HG03139 (cell line): ENCODE measurements around the gene PANX2.

Source experiments
- ATAC-seq: cut with Tn5 transposase; IDR thresholded peaks from one replicate; pipeline ENCODE4 v1.9.1; 2021; ENCODE audit not compliant: unreplicated experiment

The PANX2 gene

DNA sequence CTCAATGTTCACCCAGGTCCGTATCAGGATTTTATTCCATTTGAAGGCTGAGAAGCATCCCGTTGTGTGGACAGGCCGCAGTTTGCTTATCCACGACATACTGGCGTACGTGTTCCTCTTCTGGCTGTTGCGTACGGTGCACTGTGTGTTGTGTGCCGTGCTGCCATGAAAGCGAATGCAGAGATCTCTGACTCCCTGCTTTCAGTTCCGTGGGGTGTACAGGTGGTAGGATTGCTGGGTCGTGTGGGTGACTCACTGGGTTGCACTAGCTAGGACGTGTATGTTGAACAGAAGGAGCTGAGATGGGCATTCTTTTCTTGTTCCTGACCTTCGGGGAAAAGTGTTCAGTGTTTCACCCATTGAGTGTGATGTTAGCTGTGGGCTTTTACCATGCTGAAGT is 40.6 kb downstream of the PANX2 start:
- ATAC-seq, result no peak

DNA sequence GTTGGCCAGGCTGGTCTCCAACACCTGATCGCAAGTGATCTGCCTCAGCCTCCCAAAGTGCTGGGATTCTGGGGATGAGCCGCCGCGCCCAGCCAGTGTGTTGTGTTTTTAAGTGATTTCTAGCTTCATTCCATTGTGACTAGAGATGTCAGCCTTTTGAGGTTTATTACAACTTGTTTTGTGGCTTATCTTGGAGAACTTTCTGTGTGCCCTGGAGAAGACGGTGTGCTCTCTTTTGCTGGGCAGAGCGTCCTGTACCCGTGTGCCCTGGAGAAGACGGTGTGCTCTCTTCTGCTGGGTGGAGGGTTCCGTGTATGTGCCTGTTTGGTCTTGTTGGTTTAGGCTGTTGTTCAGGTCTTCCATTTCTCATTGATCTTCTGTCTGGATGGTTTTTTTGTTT is 42.7 kb downstream of the PANX2 start:
- ATAC-seq, result no peak

DNA sequence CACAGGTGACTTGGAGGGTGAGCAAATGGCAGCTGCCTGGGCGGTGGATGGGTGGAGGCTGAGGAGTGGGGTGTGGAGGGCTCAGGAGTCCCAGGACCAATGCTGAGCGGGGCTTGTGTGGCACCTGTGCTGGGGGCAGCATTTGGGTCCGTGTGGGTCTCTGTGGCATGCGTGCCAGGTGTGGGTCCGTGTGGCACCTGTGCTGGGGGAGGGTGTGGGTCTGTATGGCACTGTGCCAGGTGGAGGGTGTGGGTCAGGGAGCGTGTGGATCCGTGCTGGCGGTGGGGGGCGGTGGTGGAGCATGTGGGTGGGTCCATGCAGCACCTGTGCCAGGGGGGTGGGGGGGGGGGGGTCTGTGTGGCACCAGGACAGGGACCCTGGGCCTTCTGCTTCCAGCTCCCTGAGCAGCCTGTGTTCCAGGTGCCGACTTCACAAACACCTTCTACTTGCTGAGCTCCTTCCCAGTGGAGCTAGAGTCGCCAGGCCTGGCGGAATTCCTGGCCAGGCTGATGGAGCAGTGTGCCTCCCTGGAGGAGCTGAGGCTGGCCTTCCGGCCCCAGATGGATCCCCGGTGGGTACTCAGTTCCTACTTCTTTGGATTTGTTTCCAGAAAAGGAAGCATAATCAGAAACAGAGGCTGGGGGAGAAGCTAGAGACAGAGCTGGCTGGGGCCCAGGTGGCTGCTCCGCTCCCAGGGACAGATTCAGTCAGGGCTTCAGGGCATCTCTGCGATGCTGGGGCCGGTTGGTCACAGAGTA is 44.9 kb downstream of the PANX2 start:
- ATAC-seq, result no peak

DNA sequence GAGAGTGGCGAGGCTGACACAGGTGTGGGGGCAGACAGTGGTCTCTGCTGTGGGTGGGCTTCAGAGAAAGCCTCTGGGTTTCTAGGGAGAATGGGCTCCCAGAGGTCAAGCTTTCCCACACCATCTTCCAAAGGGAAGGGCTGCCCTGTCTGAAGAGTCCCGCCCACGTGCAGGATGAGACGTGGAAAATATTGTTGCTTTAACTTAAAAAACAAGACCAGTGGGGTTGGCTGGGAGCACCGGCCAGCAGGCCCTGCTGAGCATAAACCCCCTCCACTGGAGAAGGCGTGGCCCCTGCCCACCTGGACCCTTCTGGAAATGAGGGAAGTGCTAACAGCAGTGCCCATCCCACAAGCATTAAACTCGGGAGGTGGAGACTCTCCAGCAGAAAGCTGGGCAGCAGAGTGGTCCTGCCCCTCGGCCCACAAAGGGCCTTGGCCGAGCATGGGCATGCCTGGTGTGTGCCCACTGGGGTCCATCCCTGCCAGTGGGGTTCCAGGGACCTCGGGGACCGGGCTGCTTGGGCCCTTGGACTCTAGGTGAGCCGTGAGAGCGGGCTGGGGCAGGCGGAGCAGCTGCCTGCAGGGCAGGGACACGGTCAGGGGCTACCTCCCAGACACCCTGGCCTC is 45.6 kb downstream of the PANX2 start:
- ATAC-seq, result no peak

DNA sequence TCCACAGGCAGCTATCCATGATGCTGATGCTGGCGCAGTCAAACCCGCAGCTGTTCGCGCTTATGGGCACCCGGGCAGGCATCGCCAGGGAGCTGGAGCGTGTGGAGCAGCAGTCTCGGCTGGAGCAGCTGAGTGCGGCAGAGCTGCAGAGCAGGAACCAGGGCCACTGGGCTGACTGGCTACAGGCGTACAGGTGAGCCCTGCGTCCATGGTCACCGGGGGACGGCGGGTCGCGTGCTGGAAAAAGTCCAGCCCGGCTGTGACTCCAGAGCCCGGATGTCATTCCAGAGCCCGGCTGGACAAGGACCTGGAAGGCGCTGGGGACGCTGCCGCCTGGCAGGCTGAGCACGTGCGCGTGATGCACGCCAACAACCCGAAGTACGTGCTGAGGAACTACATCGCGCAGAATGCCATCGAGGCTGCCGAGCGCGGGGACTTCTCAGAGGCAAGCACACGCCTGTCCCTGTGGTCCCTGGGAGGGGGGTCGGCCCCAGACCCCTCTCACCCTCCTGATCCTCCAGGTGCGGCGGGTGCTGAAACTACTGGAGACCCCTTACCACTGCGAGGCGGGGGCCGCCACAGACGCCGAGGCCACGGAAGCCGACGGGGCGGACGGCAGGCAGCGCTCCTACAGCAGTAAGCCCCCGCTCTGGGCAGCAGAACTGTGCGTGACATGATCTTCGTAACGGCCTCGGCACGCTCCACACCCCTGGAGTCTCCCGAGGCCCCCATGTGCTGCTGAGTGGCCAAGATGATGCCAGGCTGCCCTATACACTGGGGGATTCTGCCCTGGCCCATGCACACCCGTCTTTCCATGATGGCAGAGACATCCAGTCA is 46.4 kb downstream of the PANX2 start:
- ATAC-seq, result no peak

DNA sequence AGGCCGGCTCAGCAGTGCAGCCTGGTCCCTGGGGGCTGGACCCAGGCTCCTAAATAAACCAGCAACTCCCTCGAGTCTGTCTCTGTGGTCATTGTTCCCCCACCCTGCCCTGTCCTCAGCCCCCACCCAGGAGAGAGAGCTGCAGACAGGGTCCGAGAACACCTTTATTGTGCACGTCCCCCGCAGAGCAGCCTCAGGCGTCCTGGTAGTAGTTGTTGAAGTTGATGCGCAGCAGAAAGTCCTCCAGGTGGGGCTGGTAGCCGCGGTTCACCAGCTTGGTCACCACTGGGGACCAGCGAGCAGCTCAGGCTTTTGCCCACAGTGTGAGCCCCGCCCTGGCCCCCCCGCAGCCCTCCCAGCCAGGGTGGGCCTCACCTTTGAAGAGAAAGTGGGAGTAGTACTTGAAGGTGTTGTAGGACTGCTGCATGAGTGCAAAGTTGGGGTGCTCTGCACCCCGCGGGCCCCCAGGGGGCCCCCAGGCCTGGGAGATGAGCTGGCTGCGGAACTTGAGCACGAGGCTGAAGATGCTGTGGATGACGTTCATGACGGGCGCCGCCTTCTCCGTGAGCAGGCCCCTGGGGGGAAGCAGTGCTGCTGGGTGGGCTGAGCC is 47.1 kb downstream of the PANX2 start:
- no peak for ATAC-seq

DNA sequence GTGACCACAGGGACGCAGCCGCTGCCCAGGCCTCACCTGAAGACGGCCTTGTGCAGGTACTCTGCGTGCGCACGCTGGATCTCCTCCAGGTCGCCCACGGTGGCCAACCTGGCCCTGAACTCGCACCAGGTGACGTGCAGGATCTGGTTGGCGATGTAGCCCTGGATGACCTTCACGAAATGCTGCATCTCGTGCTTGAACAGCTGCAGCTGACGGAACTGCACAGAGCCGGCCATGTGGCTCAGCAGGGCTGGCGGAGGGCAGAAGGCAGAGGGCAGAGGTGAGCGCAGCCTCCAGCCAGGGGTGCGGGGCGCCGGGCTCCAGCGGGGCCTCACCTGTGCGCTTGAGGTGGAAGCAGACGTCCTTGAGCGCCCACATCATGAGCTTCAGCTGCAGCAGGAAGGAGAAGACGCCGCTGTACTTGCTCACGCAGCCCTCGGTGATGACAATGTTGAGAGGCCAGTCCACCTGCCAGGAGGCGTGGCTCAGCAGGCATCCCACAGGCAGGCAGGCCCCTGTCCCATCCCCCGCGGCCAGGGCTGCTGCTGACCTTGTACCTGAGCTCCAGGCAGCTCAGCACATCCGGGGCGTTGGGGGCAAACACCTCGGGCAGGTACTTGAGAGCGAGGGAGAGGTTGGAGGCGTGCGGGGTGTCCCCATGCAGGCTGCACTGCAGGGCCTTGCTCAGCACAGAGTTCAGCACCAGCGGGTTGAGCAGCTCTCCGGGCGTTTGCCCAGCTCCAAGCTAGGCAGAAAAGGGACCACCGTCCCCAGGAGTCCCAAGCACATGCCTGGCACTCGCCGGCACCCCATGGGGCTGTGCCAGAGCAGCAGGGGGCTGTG is 47.8 kb downstream of the PANX2 start:
- no peak for ATAC-seq

DNA sequence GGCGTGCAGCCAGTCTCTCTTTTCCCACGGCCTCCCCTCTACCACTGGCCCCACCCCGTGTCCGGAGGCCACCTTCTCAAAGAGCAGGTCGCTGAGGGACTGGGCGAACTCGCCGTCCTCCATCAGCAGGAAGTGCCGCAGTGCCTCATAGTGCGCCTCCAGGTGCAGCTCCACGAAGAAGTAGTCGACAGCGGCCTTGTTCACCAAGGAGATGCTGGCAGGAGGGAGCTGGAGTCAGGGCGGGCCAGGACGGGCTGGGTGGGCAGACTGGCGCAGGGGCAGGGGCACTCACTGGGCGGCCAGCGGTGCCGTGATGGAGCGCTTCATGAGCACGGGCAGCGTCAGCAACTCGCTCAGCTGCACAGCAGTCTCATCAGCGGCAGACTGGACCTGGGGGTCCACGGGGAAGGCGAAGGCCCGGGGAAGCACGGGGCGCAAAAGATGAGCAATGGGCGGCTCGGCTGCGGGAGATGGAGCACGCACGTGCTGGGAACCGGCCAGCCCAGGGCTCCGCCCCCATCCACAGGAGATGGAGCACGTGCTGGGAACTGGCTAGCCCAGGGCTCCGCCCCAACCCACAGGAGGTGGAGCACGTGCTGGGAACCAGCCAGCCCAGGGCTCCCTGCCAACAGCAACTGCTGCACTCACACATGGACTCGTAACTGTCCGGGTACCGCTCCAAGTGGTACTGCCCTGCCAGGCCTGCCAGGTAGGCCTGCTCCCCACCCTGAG is 48.6 kb downstream of the PANX2 start:
- ATAC-seq, result no peak

DNA sequence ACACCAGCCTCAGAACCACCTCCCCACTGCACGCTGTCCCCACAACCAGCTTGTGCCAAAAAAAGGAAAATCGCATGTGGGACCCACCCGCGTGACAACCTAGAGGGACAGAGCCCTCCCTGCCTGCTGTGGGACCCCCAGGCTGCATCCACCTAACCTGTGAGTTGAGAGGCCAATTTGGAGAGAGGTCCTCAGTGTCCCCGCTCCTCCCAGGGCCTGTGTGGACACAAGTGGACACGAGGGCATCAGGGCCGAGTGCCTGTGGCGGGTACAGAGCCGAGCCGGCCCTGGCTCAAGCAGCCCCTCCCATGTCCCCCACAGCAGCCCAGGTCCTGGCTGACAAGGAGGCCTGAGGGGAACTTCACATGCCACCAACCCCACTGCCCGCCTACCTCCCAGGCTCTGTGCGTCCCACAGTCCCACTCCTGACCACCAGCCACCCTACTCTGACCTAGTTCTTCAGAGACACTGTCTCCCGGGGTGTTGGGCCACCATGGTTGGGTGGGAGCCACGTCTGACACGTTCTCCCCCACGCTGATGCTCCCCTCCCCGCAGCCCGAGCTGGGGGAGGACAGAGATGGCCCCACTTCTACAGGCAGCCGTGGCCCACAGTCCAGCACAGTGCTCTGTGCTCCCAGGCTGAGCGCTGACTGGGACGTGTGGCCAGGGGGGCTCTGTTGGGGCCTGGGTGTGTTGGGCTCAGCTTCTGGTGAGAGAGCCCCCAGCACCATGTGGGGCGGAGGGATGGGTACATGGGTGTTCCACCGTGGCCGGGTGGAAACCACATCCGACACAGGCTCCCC is 49.5 kb downstream of the PANX2 start:
- no peak for ATAC-seq

DNA sequence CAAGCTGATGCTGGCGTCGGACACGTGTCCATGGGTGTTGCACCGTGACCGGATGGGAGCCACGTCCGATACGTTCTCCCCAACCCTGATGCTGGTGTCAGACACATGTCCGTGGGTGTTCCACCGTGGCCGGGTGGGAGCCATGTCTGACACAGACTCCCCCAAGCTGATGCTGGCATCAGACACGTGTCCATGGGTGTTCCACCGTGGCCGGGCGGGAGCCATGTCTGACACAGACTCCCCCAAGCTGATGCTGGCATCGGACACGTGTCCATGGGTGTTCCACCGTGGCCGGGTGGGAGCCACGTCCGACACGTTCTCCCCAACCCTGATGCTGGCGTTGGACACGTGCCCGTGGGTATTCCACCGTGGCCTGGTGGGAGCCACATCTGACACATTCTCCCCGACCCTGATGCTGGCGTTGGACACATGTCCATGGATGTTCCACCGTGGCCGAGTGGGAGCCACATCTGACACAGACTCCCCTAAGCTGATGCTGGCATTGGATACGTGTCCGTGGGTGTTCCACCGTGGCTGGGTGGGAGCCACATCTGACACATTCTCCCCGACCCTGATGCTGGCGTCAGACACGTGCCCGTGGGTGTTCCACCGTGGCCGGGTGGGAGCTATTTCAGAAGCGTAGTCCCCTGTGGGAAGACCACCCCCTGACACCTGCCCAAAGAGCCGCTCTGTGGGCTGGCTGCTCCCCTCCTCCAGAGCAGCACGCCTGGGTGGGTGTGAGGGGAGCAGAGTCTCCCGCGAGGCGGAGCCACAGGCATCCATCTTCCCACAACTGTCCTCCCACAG is 50.3 kb downstream of the PANX2 start:
- ATAC-seq, result no peak

DNA sequence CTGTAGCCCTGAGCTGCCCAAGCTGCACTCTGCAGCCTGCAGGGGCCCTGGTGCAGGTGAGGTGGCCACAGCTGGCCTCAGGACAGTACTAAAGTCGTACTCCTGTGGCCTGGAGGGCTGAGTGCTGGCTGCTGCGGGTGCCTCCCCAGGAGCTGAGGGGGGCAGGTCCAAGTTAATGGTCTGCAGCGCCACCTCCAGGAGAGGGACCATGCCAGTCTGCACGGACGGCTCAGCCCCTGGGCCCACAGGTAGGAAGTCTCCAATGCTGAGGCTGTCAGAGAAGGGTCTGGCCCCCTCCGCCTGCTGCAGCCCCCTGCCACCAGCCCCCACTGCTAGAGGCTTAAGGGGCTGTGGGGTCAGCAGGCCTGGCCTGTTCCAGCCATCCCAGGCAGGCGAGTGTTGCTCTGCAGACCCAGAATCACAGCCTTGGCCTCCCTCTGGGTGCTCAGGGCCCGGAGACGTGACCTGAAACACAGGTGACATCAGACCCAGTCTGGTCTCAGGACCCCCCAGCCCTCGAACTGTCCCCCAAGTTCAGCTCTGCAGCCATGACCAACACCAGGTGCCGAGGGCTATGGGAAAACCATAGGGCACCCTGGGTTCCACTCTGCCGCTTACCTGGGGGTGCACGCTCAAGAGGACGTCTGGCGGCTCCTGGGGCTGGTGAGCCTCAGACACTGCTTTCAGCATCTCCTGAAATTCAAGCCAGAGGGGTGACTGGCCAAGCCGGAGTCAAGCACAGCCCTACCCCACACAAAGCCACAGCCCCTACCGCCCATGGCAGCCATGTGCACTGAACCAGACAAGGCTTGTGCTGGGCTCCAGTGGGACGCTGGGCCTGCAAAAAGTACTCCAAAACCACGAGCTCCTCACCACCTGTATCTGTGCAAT is 51.1 kb downstream of the PANX2 start:
- ATAC-seq, result no peak

DNA sequence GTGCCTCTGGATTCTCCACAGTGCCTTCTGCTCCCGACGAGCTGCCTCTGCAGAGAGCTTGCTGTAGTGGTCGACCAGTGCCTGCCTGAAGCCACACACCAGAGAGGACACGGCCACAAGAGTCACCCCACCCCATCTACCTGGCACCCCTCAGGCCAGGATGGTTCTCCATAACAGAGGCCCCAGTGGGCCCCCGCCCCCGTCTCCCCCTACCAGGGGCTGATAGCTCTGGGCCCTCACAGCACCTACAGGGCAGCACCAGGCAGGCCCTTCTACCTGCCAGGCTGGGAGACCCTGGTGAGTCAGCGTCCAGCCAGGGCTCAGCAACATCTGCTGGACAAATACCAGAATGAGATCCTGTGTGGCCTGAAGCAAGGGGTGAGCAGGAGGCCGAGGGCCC is 52.0 kb downstream of the PANX2 start:
- no peak for ATAC-seq

DNA sequence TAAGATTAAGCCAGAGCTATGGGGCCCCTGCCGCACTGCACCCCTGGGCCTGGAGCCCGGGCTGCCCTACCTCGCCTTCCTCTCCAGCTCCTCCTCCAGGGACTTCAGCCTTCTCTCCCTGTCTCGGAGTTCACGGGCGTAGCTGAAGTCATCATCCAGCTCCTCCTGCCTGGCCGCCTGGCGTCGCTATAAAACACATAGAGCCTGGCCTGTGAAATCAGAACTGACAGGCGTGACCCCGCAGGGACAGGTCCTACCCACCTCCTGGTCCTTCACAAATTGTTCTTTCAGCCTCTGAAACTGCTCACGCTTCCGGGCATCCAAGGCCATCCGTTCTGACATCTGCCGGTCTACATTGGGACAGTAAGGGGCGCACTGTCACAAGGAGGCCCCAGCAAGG is 53.5 kb downstream of the PANX2 start:
- no peak for ATAC-seq

DNA sequence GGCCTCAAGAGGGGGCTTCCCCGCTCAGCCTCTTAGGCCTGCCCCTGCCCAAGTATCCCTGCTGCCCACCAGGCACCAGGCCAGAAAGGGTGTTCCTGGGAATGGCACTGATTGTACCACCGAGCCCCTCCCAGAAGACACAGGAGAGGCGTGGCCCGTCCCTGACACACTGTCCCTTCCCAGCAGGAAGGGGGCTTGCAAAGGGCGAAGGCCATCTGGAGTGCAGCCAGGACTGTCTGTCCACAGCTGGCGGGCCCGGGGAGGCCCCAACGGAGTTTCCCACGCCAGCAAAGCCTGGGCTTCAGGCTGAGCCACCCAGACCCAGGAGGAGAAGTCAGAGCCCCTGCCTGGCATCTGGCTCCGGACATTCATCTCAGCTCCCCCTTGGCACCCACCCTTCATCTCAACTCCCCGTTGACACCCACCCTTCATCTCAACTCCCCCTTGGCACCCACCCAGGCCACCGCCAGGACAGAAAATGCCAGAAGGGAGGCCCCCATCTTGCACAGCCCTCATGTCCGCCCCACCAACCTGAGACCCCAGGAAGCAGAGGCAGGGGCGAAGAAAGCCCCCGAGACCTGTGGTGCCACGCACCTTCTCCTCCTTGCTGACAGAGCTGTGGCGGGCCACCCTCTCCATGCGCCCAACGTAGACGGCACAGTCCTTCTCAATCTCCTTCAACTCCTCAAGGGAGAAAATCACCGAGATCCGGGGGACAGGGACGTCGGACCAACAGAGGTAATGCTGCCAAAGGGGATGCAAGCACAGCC is 54.9 kb downstream of the PANX2 start:
- no peak for ATAC-seq

DNA sequence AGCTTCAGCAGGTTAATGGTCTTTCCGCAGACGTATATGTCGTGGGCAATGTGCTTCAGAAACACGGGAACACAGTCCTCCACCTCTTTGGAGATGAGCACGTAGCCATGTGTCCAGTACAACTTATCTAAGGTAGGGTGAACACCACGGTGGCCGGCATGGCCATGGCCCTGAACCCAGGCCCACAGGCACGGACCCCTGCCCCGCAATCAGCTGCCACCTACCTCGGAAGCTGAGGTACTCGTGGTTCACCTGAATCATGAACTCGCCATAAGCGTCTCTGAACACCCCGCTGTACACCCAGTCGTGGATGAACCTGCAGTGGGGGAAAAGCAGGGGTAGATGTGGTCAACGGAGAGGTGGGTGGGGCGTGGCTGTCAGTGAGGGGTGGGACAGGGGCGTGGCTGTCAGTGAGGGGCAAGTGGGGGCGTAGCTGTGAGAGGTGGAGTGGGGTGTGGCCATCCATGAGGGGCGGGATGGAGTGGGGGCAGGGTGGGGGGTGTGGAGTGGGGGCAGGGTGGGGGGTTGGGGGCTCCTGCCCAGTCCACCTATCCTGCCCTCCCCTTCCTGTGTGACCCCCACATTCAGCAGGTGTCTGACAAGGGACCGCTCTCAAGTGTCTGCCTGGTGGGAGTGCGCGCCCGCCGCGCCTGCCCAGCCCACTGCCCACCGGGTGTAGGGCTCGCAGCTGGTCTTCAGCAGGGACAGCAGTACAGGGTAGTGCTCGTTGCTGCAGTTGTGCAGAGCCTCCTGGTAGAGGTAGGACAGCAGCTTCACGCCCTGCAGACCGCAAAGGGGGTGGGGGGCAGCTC is 55.7 kb downstream of the PANX2 start:
- ATAC-seq, result no peak

DNA sequence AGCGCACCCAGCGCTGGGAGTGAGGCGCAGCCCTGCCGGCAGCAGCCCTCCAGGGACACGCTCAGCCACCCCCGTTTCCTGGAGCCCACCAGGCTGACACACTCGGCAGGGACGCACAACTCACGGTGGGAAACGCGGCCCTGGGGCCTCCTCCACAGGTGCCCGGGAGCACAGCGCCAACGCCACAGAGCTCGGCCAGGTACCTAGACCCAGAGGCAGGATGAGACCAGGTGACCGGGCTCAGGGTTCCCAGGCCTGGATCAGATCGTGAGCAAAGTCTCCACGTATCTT is 56.3 kb downstream of the PANX2 start:
- no peak for ATAC-seq
